GM12878 (cell line): ENCODE measurements around the gene TARS3. TPM values are rescaled to one million over a fixed set of nuclear protein-coding genes. Genes with fewer than 3 reads are reported as not detected.
A peak's percentile ranks its signal among the peaks of the same experiment; 100 is the strongest.

ENCODE experiments used
- ATAC-seq: fragments of 200-7000 bp; cut with Tn5 transposase; 3 replicates; pipeline ENCODE4 v1.9.1; 2020; ENCODE audit warnings: mild to moderate bottlenecking, moderate library complexity
- BruUV-seq: library from RNA; stranded (reverse); fragments of 400-500 nt; replicated peaks from 2 replicates; lab custom pipeline; 2021; lab: Mats Ljungman, UMichigan
- CTCF ChIA-PET: fragments of 300-600 bp; sonication (Branson Sonifier 250); formaldehyde crosslinking; extraction: SDS; loops from one replicate; lab custom pipeline; 2021; ENCODE audit warnings: inconsistent platforms; lab: Yijun Ruan, JAX
- POLR2A ChIA-PET: fragments of 350-600 bp; formaldehyde crosslinking; extraction: SDS; loops from one replicate; lab custom pipeline; 2021; ENCODE audit warnings: inconsistent platforms; lab: Charles Lee
- RAD21 ChIA-PET: fragments of 300-600 bp; sonication (Branson Sonifier 250); formaldehyde crosslinking; loops from one replicate; lab custom pipeline; 2023; ENCODE audit warnings: antibody characterized with exemption; ENCODE audit not compliant: unreplicated experiment; lab: Charles Lee
- SMC1A ChIA-PET: fragments of 300-600 bp; sonication (Branson Sonifier 250); formaldehyde crosslinking; loops from one replicate; lab custom pipeline; 2023; ENCODE audit not compliant: unreplicated experiment, uncharacterized antibody; lab: Charles Lee
- DNase-seq: peaks from one replicate; pipeline ENCODE4 v3.0.0-alpha.2; 2011; ENCODE audit warnings: low read depth, low spot score
- FAIRE-seq: peaks from 3 replicates; lab custom pipeline; 2011; peaks lifted over from hg19 to GRCh38; lab: Jason Lieb, UNC
- H2AFZ ChIP-seq: 2 replicates; pipeline ENCODE4 v1.6.0; 2011; ENCODE audit warnings: low read depth, low read length, control low read depth; ENCODE audit not compliant: control insufficient read depth
- H3K27ac ChIP-seq: 2 replicates; pipeline ENCODE4 v1.5.1; 2011; ENCODE audit warnings: control low read depth; ENCODE audit not compliant: control insufficient read depth, insufficient read depth
- H3K27me3 ChIP-seq, 2 experiments: replicated peaks in 1 of 2; 2 replicates each; pipeline versions ENCODE4 v1.6.0 to v1.6.1; 2011; ENCODE audit warnings: low read length in 1 of 2; ENCODE audit not compliant: control insufficient read depth in 2 of 2, insufficient read depth in 2 of 2
- H3K36me3 ChIP-seq, 2 experiments: 2 replicates each; pipeline ENCODE4 v1.5.1; 2011; ENCODE audit warnings: low read length in 1 of 2; ENCODE audit not compliant: control insufficient read depth in 2 of 2, insufficient read depth in 2 of 2
- H3K4me1 ChIP-seq: 2 replicates; pipeline ENCODE4 v1.6.1; 2011; ENCODE audit warnings: mild to moderate bottlenecking, low read length, moderate library complexity, mixed read lengths; ENCODE audit not compliant: control insufficient read depth, insufficient read depth
- H3K4me2 ChIP-seq: 2 replicates; pipeline ENCODE4 v1.6.0; 2011; ENCODE audit warnings: control low read depth; ENCODE audit not compliant: control insufficient read depth, insufficient read depth
- H3K4me3 ChIP-seq: fragments of 200-600 bp; sonication (generic); 2 replicates; pipeline ENCODE4 v1.5.1; 2016
- H3K79me2 ChIP-seq: 2 replicates; pipeline ENCODE4 v1.6.0; 2011; ENCODE audit warnings: low read length; ENCODE audit not compliant: control insufficient read depth, insufficient read depth
- H3K9ac ChIP-seq: 2 replicates; pipeline ENCODE4 v1.8.0; 2011; ENCODE audit warnings: low read length, control low read depth, mixed read lengths; ENCODE audit not compliant: control insufficient read depth, insufficient read depth
- H3K9me3 ChIP-seq: replicated peaks from 3 replicates; pipeline ENCODE4 v1.5.1; 2011; ENCODE audit warnings: mild to moderate bottlenecking, low read length; ENCODE audit not compliant: control insufficient read depth, insufficient read depth
- H4K20me1 ChIP-seq: 2 replicates; pipeline ENCODE4 v1.6.0; 2011; ENCODE audit not compliant: control insufficient read depth, insufficient read depth
- ATF3 ChIP-seq: IDR thresholded peaks from 2 replicates; pipeline ENCODE4 v1.6.1; 2011; ENCODE audit warnings: low read depth, mild to moderate bottlenecking, low read length, moderate library complexity, borderline replicate concordance; ENCODE audit errors: extremely low read depth
- ATF7 ChIP-seq: fragments of 450-650 bp; IDR thresholded peaks from 2 replicates; pipeline ENCODE4 v1.6.1; 2016; ENCODE audit warnings: low read depth, mild to moderate bottlenecking
- CBFB ChIP-seq: IDR thresholded peaks from 2 replicates; pipeline ENCODE4 v1.6.1; 2016; ENCODE audit warnings: antibody characterized with exemption, low read depth
- CHD2 ChIP-seq: IDR thresholded peaks from 2 replicates; pipeline ENCODE4 v1.6.1; 2011; ENCODE audit warnings: low read depth, low read length, improper control_type of control experiment, borderline replicate concordance
- EGR1 ChIP-seq, 2 experiments: IDR thresholded peaks; 1 replicate in 1 of 2; 2 replicates in 1 of 2; pipeline ENCODE4 v1.6.1; 2011 to 2012; ENCODE audit warnings: low read depth in 2 of 2, low read length in 2 of 2, borderline replicate concordance in 1 of 2, mild to moderate bottlenecking in 1 of 2, moderate library complexity in 1 of 2
- ESRRA ChIP-seq: IDR thresholded peaks from 2 replicates; pipeline ENCODE4 v1.6.1; 2012; ENCODE audit warnings: mild to moderate bottlenecking, low read length, improper control_type of control experiment
- FOXK2 ChIP-seq: fragments of 450-650 bp; IDR thresholded peaks from 2 replicates; pipeline ENCODE4 v1.6.1; 2017; ENCODE audit warnings: mild to moderate bottlenecking, moderate library complexity
- IKZF1 ChIP-seq: fragments of 450-650 bp; conservative IDR thresholded peaks from 2 replicates; pipeline ENCODE4 v1.6.1; 2017; ENCODE audit warnings: antibody characterized with exemption, mild to moderate bottlenecking
- IRF4 ChIP-seq: IDR thresholded peaks from 2 replicates; pipeline ENCODE4 v1.6.1; 2011; ENCODE audit warnings: low read depth, low read length
- JUNB ChIP-seq: IDR thresholded peaks from 2 replicates; pipeline ENCODE4 v1.6.1; 2016; ENCODE audit warnings: antibody characterized with exemption, mild to moderate bottlenecking
- NKRF ChIP-seq: fragments of 450-650 bp; conservative IDR thresholded peaks from 2 replicates; pipeline ENCODE4 v1.6.1; 2017; ENCODE audit warnings: mild to moderate bottlenecking, moderate library complexity
- NR2C1 ChIP-seq: fragments of 450-650 bp; IDR thresholded peaks from 2 replicates; pipeline ENCODE4 v1.6.1; 2017; ENCODE audit warnings: antibody characterized with exemption, mild to moderate bottlenecking, moderate library complexity
- SP1 ChIP-seq: IDR thresholded peaks from one replicate; pipeline ENCODE4 v1.6.1; 2011; ENCODE audit warnings: low read depth, low read length
- SPI1 ChIP-seq: IDR thresholded peaks from 2 replicates; pipeline ENCODE4 v1.6.1; 2011; ENCODE audit warnings: low read depth, mild to moderate bottlenecking, low read length, moderate library complexity, borderline replicate concordance; ENCODE audit not compliant: insufficient read depth
- ZNF207 ChIP-seq: fragments of 450-650 bp; IDR thresholded peaks from 2 replicates; pipeline ENCODE4 v1.6.1; 2014; ENCODE audit warnings: antibody characterized with exemption, mild to moderate bottlenecking, borderline replicate concordance
- ZNF274 ChIP-seq: IDR thresholded peaks from one replicate; pipeline ENCODE4 v1.8.0; 2011; ENCODE audit not compliant: insufficient read length, insufficient read depth
- WGBS: methylation state at CpG from one replicate; pipeline ENCODE4 v1.1.6; 2016; ENCODE audit warnings: low lambda C conversion rate; ENCODE audit not compliant: insufficient replicate concordance, insufficient coverage; ENCODE audit errors: missing lambda C conversion rate; 5-methylcytosine and 5-hydroxymethylcytosine counted together
- in situ Hi-C: fragments of 300-500 bp; cut with MboI; formaldehyde crosslinking; loops from 9 replicates; pipeline ENCODE4 v1.14.3; 2018; ENCODE audit warnings: mixed read lengths
- intact Hi-C: fragments of 100-400 bp; cut with micrococcal nuclease; formaldehyde crosslinking; loops from one replicate; pipeline ENCODE4 v1.14.2; 2022; ENCODE audit not compliant: unreplicated experiment
- polyA plus RNA-seq, 11 experiments: library from polyadenylated mRNA; depleted of rRNA in 4 of 11; unstranded in 6 of 11; stranded (reverse) in 5 of 11; fragments of >200 nt; fragmentation: Nextera tagmentation in 4 of 11; fragmentation: Illumina TruSeq in 1 of 11; extraction: Ambion mirVana in 4 of 11; extraction: Trizol in 1 of 11; gene quantifications; 1 replicate in 1 of 11; 2 replicates in 10 of 11; pipeline versions ENCODE4 v1.2.1 to v1.2.3, GENCODE V29; 2011 to 2016; ENCODE audit warnings: inconsistent platforms in 2 of 11, missing spikeins in 2 of 11, low read depth in 1 of 11
- total RNA-seq, 4 experiments: library from RNA; depleted of rRNA in 3 of 4; stranded (reverse); fragments of >200 nt in 3 of 4; fragmentation: Illumina TruSeq in 1 of 4; extraction: Trizol in 1 of 4; gene quantifications; 2 replicates each; pipeline versions ENCODE4 v1.2.1 to v1.2.3, GENCODE V29; 2013 to 2021
- TF ChIP-seq, protein P1 (sequence below): fragments of 450-650 bp; IDR thresholded peaks from 2 replicates; pipeline ENCODE4 v1.6.1; 2017; ENCODE audit warnings: mild to moderate bottlenecking

Gene TARS3
- total and polyA plus RNA-seq, 10 of the 15 experiments (the other 5 are each of a cell fraction or from before 2014, with no cell fraction given), result 1.4 to 7.8 (median 5.3) TPM

DNA sequence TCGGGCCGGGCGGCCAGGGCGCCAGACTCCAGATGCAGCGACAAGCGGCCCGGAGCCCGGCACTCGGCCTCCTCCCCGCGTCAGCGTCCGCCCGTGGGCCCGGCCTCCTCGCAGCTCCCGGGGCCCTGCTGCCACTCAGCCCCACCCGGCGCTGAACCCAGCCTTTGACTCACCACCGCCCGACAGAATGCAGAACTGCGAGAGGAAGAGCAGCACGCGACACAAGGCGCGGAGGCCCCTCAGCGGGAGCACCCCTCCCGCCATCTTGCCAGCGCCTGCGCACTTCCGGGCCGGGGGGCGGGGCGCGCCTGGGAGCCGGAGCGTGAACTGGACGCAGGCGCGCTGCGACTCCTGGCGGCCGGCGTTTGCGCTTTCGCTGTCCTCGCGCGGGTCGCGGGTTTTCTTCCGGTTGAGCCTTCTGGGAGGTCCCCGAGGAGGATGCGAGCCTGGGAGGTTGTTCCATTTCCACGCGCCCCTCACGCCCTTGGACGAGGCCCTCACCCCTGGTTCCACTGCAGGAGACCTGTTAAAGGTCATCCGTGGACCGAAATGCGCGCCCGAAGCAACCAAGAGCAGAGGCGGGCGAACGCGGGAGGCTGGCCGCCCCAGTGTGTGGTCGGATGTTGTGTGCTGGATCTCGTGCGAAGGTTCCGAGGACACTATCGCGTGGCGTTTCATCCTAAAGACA lies 72.0 kb downstream of the TARS3 start, which contains the start of gene TM2D3:
TSS of gene TM2D3 (minus strand) at position 284 of the 688 bp plus-strand sequence. CDS start at position 264, 20 bp downstream.
- DNase-seq (peak; percentile 65), ATAC-seq (peak; percentile 94), FAIRE-seq (no peak)
- Histone ChIP-seq H3K27me3 (no peaks in the 10 kb centered on the region), H3K27ac (peak within 1 kb of the TSS; percentile 87), H3K9ac (peak within 1 kb of the TSS; percentile 79), H3K9me3 (no peaks in the 10 kb centered on the region), H3K4me2 (peak within 1 kb of the TSS; percentile 96), H3K4me1 (peaks cover 20% of the 10 kb centered on the region), H3K36me3 (peaks cover 0 to 10% of the 10 kb centered on the region in 2 experiments; a peak in 1 of 4 replicates), H3K4me3 (peak within 1 kb of the TSS; percentile 85), H4K20me1 (no peaks in the 10 kb centered on the region), H3K79me2 (peaks cover 46% of the 10 kb centered on the region), H2AFZ (peak within 1 kb of the TSS; percentile 84)
- BruUV-seq, result no TSS peak
- ChIA-PET RAD21 (interaction anchor here (0.5 to 1.5 kb wide), 3 partner anchors 9 to 377 kb away, joined by 3 to 5 read pairs (median 4); no protein-coding TSS in a partner anchor), SMC1A (interaction anchor here (1.0 to 1.9 kb wide), 2 partner anchors 10 to 11 kb away, joined by 5 to 6 read pairs; no protein-coding TSS in a partner anchor), CTCF (interaction anchor here (1.0 to 6.7 kb wide), 6 partner anchors 10 to 363 kb away, joined by 3 to 57 read pairs (median 6); partner anchors contain the start of gene SNRPA1), POLR2A (interaction anchor here (0.9 kb wide), 1 partner anchor 71 kb away, joined by 3 read pairs; no protein-coding TSS in a partner anchor)
- in situ Hi-C loops, result no loop called here
- 2% methylated on average over 69 of the region's 75 CpGs for WGBS
- intact Hi-C loops, result loop anchor here (2.0 to 5.0 kb wide), 3 partner anchors 71 to 1050 kb away; partner anchors contain the start of genes ASB7, LINS1 and SELENOS
- TF ChIP-seq JUNB (no peak), ZNF274 (no peak), ESRRA (peak; percentile 68; the same call in 1 of the 2 replicates), SP1 (no peak), CHD2 (peak; percentile 85), ZNF207 (peak; percentile 77; the same call in 1 of the 2 replicates), NKRF (peak; percentile 94), SPI1 (peak; percentile 80), ATF3 (no peak), NR2C1 (peak; percentile 94), CBFB (peak; percentile 86), FOXK2 (no peak), IRF4 (peak; percentile 6; the same call in 1 of the 2 replicates), IKZF1 (peak; percentile 82), ATF7 (no peak), EGR1 (IDR thresholded peaks at IDR 0.05; ENCODE audit: borderline replicate concordance in 1 of 2, low read depth in 2 of 2, low read length in 2 of 2) (peak in 1 of 2 experiments; percentile 10; a peak in 1 of 3 replicates)
- TF ChIP-seq, protein P1, sequence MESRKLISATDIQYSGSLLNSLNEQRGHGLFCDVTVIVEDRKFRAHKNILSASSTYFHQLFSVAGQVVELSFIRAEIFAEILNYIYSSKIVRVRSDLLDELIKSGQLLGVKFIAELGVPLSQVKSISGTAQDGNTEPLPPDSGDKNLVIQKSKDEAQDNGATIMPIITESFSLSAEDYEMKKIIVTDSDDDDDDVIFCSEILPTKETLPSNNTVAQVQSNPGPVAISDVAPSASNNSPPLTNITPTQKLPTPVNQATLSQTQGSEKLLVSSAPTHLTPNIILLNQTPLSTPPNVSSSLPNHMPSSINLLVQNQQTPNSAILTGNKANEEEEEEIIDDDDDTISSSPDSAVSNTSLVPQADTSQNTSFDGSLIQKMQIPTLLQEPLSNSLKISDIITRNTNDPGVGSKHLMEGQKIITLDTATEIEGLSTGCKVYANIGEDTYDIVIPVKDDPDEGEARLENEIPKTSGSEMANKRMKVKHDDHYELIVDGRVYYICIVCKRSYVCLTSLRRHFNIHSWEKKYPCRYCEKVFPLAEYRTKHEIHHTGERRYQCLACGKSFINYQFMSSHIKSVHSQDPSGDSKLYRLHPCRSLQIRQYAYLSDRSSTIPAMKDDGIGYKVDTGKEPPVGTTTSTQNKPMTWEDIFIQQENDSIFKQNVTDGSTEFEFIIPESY, result no peak
